ENCODE data around the gene SAMD4A. TPM values are rescaled to one million over a fixed set of nuclear protein-coding genes. Genes with fewer than 3 reads are reported as not detected.

The SAMD4A gene
- total RNA-seq, 4 donors from 2014 or later = 17.0 to 39.6 (median 21.3) TPM

GRCh38 chr14:54548491-54548890, 18.4 kb upstream of the SAMD4A start:
- no peak overlapping the region for H3K27ac ChIP-seq
- H3K4me3 ChIP-seq = no peak overlapping the region
- no peaks in the 10 kb centered on the region for H3K4me1 ChIP-seq
- DNase-seq = no peak
- no peaks in the 10 kb centered on the region for H3K36me3 ChIP-seq
- no peak for TF ChIP-seq CTCF (IDR thresholded peaks at IDR 0.05)
- TF ChIP-seq POLR2A (IDR thresholded peaks at IDR 0.05) = no peak
- H3K9me3 ChIP-seq = no peaks in the 10 kb centered on the region
- H3K27me3 ChIP-seq = peaks cover 0 to 3% of the 10 kb centered on the region in 2 donors

GRCh38 chr14:54549862-54550261, 17.1 kb upstream of the SAMD4A start:
- Histone ChIP-seq H3K27me3 (peaks cover 0 to 3% of the 10 kb centered on the region in 2 donors), H3K4me1 (no peaks in the 10 kb centered on the region), H3K4me3 (no peak overlapping the region), H3K9me3 (no peaks in the 10 kb centered on the region), H3K27ac (no peak overlapping the region), H3K36me3 (no peaks in the 10 kb centered on the region)
- TF ChIP-seq CTCF (IDR thresholded peaks at IDR 0.05) = no peak
- no peak for TF ChIP-seq POLR2A (IDR thresholded peaks at IDR 0.05)
- DNase-seq = no peak

GRCh38 chr14:54550514-54550913, 16.4 kb upstream of the SAMD4A start:
- TF ChIP-seq CTCF (IDR thresholded peaks at IDR 0.05) (no peak), POLR2A (IDR thresholded peaks at IDR 0.05) (no peak)
- no peak for DNase-seq
- no peaks in the 10 kb centered on the region for H3K9me3 ChIP-seq
- H3K27me3 ChIP-seq = peaks cover 0 to 3% of the 10 kb centered on the region in 2 donors
- H3K27ac ChIP-seq = no peak overlapping the region
- H3K4me3 ChIP-seq = no peak overlapping the region
- no peaks in the 10 kb centered on the region for H3K36me3 ChIP-seq
- no peaks in the 10 kb centered on the region for H3K4me1 ChIP-seq

- Histone ChIP-seq H3K4me1 (no peaks in the 10 kb centered on the region), H3K36me3 (no peaks in the 10 kb centered on the region), H3K9me3 (no peaks in the 10 kb centered on the region), H3K4me3 (no peak overlapping the region), H3K27ac (no peak overlapping the region), H3K27me3 (peaks cover 0 to 3% of the 10 kb centered on the region in 2 donors)
- TF ChIP-seq POLR2A (IDR thresholded peaks at IDR 0.05) = no peak
- no peak for TF ChIP-seq CTCF (IDR thresholded peaks at IDR 0.05)
- no peak for DNase-seq
Observed at GRCh38 chr14:54554401-54554800, 12.5 kb upstream of the SAMD4A start.

GRCh38 chr14:54555651-54556050, 11.3 kb upstream of the SAMD4A start:
- no peak for TF ChIP-seq CTCF (IDR thresholded peaks at IDR 0.05)
- no peak for TF ChIP-seq POLR2A (IDR thresholded peaks at IDR 0.05)
- H3K9me3 ChIP-seq = no peaks in the 10 kb centered on the region
- no peak for DNase-seq

GRCh38 chr14:54556535-54556934, 10.4 kb upstream of the SAMD4A start:
- TF ChIP-seq CTCF (IDR thresholded peaks at IDR 0.05) = no peak
- TF ChIP-seq POLR2A (IDR thresholded peaks at IDR 0.05) = no peak
- Histone ChIP-seq H3K9me3 (no peaks in the 10 kb centered on the region), H3K36me3 (no peaks in the 10 kb centered on the region), H3K27ac (no peak overlapping the region), H3K4me1 (no peaks in the 10 kb centered on the region), H3K27me3 (peaks cover 0 to 3% of the 10 kb centered on the region in 2 donors), H3K4me3 (no peak overlapping the region)
- no peak for DNase-seq

More at GRCh38 chr14:54555651-54556050, 11.3 kb upstream of the SAMD4A start:
- Histone ChIP-seq H3K36me3 (no peaks in the 10 kb centered on the region), H3K4me3 (no peak overlapping the region), H3K4me1 (no peaks in the 10 kb centered on the region), H3K27me3 (peaks cover 0 to 3% of the 10 kb centered on the region in 2 donors), H3K27ac (no peak overlapping the region)
